ENCODE data around the gene MN1.

- no peak for TF ChIP-seq POLR2A (IDR thresholded peaks at IDR 0.05; ENCODE audit: low read depth, low read length)
- no peak for TF ChIP-seq TAF1 (IDR thresholded peaks at IDR 0.05; ENCODE audit: low read depth, low read length)
- TF ChIP-seq POLR2AphosphoS5 (IDR thresholded peaks at IDR 0.05; ENCODE audit: low read depth, low read length) = no peak
- no peak for TF ChIP-seq PAX5 (IDR thresholded peaks at IDR 0.05; ENCODE audit: insufficient read depth, low read length, severe bottlenecking)
- TF ChIP-seq SPI1 (IDR thresholded peaks at IDR 0.05; ENCODE audit: low read depth, low read length) = no peak
These were observed 32.5 kb downstream of the MN1 start for GRCh38 chr22:27769012-27769411.
